ENCODE data around the gene TBC1D30.

TBC1D30 gene

DNA sequence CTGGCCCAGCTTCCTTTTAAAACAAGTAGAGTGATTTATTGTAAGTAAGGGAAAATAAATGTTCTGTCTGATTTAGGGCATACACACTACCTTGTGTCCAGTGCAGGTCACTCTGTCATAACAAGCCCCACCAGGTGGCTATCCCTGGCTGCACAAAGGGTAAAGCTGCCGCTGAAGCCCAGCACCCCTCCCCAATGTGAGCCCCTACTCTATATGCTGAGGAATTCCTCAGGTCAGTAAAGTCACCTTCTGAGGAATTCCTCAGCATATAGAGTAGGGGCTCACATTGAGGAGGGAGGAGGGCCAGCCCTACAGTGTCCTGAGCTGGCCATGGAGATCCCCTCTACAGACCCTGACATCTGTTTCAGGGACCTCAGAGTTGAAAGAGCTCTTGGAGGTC lies 67.2 kb downstream of the TBC1D30 start:
- H3K4me3 ChIP-seq (ENCODE audit: low read depth, low read length) = no peak overlapping the region
- TF ChIP-seq, protein P1, sequence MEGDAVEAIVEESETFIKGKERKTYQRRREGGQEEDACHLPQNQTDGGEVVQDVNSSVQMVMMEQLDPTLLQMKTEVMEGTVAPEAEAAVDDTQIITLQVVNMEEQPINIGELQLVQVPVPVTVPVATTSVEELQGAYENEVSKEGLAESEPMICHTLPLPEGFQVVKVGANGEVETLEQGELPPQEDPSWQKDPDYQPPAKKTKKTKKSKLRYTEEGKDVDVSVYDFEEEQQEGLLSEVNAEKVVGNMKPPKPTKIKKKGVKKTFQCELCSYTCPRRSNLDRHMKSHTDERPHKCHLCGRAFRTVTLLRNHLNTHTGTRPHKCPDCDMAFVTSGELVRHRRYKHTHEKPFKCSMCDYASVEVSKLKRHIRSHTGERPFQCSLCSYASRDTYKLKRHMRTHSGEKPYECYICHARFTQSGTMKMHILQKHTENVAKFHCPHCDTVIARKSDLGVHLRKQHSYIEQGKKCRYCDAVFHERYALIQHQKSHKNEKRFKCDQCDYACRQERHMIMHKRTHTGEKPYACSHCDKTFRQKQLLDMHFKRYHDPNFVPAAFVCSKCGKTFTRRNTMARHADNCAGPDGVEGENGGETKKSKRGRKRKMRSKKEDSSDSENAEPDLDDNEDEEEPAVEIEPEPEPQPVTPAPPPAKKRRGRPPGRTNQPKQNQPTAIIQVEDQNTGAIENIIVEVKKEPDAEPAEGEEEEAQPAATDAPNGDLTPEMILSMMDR (IDR thresholded peaks at IDR 0.05; ENCODE audit: control insufficient read depth, extremely low read depth, insufficient read depth) = no peak
- no peak for DNase-seq (ENCODE audit: low read depth)

DNA sequence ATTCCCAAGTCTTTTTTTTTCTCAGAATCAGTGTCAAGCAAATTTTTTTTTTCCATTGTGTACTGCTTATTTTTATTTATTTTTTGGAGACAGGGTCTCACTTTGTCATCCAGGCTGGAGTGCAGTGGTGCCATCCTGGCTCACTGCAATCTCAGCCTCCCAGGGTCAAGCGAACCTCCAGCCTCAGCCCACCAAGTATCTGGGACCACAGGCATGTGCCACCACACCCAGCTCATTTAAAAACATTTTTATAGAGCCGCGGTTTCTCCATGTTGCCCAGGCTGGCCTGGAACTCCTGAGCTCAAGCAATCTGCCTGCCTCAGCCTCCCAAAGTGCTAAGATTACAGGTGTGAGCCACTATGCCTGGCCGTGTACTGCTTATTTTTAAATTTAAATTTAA lies 68.1 kb downstream of the TBC1D30 start:
- TF ChIP-seq, protein P1 (IDR thresholded peaks at IDR 0.05; ENCODE audit: control insufficient read depth, extremely low read depth, insufficient read depth) = no peak

DNA sequence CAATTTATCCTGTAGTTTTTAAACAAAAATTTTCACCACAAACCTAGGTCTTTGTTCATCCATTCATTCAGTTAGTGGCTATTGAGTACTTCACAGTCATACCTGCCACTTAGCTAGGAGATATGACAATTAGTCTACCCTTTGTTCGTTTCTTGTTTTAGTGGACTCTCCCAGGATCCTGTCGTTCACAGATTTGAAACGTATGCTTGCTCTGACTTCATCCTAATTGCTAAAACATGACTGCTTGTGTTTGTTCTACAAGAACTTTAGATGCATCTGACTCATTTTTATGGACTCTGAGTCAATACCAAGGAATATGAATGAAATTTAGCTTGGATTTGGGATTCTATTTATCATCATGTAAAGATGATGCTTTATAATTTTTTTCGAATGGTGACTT lies 69.5 kb downstream of the TBC1D30 start:
- TF ChIP-seq, protein P1 (IDR thresholded peaks at IDR 0.05; ENCODE audit: control insufficient read depth, extremely low read depth, insufficient read depth) = no peak
- peak; percentile 85 for DNase-seq (ENCODE audit: low read depth)
- H3K4me3 ChIP-seq (ENCODE audit: low read depth, low read length) = no peak overlapping the region

More for the DNA sequence above, 68.1 kb downstream of the TBC1D30 start:
- DNase-seq (ENCODE audit: low read depth) = no peak
- no peak overlapping the region for H3K4me3 ChIP-seq (ENCODE audit: low read depth, low read length)

DNA sequence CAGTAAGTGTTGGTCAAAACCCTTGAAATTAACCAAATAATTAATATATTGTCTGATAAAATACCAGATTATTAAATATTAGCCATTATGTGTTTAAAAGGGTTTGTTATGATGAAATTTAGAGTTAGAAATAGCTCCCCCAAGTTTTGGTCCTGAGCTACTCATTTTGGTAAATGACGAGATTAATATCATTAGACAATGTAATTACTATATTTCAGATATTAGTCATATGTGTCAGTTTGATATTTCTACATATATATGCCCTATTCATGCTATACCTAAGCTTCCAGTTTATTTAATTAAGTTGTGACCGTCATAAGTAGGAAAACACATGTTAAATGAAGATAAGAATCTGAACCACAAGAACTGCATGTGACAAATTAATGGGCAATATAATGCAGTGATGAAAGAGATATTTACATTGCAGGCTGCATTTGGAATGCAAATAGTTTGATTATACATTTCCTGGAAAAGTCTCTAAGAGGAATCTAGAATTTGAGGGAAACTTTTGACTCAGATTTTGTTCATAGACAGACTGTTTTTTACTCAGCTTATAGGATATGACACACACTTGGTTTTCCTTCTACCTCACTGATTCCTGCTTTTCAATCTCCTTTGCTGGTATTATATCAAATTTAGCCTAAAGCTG lies 70.5 kb downstream of the TBC1D30 start:
- peak; percentile 81 for DNase-seq (ENCODE audit: low read depth)
- no peak overlapping the region for H3K4me3 ChIP-seq (ENCODE audit: low read depth, low read length)
- TF ChIP-seq, protein P1 (IDR thresholded peaks at IDR 0.05; ENCODE audit: control insufficient read depth, extremely low read depth, insufficient read depth) = no peak

DNA sequence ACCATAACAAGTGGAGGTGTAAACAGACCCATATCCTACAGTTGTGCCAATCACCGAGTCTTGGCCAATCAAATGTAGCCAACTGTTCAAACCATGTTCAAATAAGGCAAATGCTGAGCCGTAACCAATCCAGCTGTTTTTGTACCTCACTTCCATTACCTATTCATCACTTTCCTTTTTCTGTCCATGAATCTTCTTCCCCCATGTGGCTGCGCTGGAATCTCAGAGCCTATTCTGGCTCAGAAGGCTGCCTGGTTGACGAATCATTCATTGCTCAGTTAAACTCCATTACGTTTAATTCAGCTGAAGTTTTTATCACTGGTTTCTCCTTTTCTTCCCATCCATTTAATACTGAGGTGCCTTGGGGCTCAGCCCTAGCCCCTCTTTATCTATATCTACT lies 71.1 kb downstream of the TBC1D30 start:
- no peak overlapping the region for H3K4me3 ChIP-seq (ENCODE audit: low read depth, low read length)
- no peak for DNase-seq (ENCODE audit: low read depth)
- TF ChIP-seq, protein P1 (IDR thresholded peaks at IDR 0.05; ENCODE audit: control insufficient read depth, extremely low read depth, insufficient read depth) = no peak

DNA sequence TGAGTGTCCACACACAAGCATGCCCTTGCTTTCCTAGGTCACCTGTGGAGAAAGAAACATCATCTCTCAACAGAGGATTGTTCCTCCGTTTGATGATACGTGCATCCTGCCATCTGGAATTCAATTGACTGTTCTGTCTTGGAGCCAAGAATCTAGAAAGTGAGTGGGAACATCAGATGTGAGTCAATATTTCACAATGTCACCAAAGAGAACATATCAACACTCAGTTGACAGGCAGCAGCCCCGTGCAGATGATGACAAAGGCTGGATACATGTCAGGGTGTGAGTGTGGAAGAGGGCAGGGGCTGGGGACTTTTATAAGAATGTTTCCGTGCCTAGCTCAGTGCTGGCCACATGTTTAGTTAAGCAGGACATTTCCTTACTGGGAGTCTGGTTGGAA lies 76.1 kb downstream of the TBC1D30 start:
- DNase-seq (ENCODE audit: low read depth) = no peak
- TF ChIP-seq, protein P1 (IDR thresholded peaks at IDR 0.05; ENCODE audit: control insufficient read depth, extremely low read depth, insufficient read depth) = no peak
- no peak overlapping the region for H3K4me3 ChIP-seq (ENCODE audit: low read depth, low read length)

Measured in LNCaP clone FGC (cell line).